Karpas-422 (cell line): ENCODE data around the gene SLC25A12. TPM values are rescaled to one million over a fixed set of nuclear protein-coding genes. Genes with fewer than 3 reads are reported as not detected.
A peak's percentile ranks its signal among the peaks of the same experiment; 100 is the strongest.
"Not testable (repeated sequence)": the region's sequence is repeated elsewhere in the genome, so short reads cannot be mapped to it uniquely, and the experiment has no call there.

Experiments
- DNase-seq: peaks from one replicate; pipeline ENCODE4 v3.0.0-alpha.2; 2015
- H2AFZ ChIP-seq: fragments of 200-600 bp; sonication (generic); 2 replicates; pipeline ENCODE4 v1.6.1; 2014; ENCODE audit warnings: antibody characterized with exemption, low read length, mixed read lengths
- H3K27ac ChIP-seq: fragments of 200-600 bp; sonication (generic); 2 replicates; pipeline ENCODE4 v1.5.1; 2014; ENCODE audit warnings: mild to moderate bottlenecking, low read length, moderate library complexity
- H3K27me3 ChIP-seq: fragments of 200-600 bp; sonication (generic); 2 replicates; pipeline ENCODE4 v1.6.1; 2014; ENCODE audit warnings: low read length, mixed read lengths
- H3K36me3 ChIP-seq: fragments of 200-600 bp; sonication (generic); 2 replicates; pipeline ENCODE4 v1.6.1; 2014; ENCODE audit warnings: low read length, mixed read lengths; ENCODE audit not compliant: insufficient read depth
- H3K4me1 ChIP-seq: fragments of 200-600 bp; sonication (generic); 2 replicates; pipeline ENCODE4 v1.6.1; 2014; ENCODE audit warnings: mild to moderate bottlenecking, low read length, mixed read lengths
- H3K4me2 ChIP-seq: fragments of 200-600 bp; sonication (generic); 2 replicates; pipeline ENCODE4 v1.6.1; 2014; ENCODE audit warnings: low read length, low read depth, mild to moderate bottlenecking; ENCODE audit not compliant: poor library complexity, severe bottlenecking
- H3K4me3 ChIP-seq: fragments of 200-600 bp; sonication (generic); 2 replicates; pipeline ENCODE4 v1.5.1; 2014; ENCODE audit warnings: mild to moderate bottlenecking, antibody characterized with exemption, low read length, mixed read lengths
- H3K79me2 ChIP-seq: fragments of 200-600 bp; sonication (generic); 2 replicates; pipeline ENCODE4 v1.6.1; 2014; ENCODE audit warnings: mild to moderate bottlenecking, low read length, mixed read lengths
- H3K9ac ChIP-seq: fragments of 200-600 bp; sonication (generic); 2 replicates; pipeline ENCODE4 v1.6.0; 2014; ENCODE audit warnings: low read length
- H3K9me2 ChIP-seq: fragments of 200-600 bp; sonication (generic), shearing (Covaris generic); replicated peaks from 2 replicates; pipeline ENCODE4 v1.6.0; 2014; ENCODE audit warnings: mild to moderate bottlenecking, low read length, moderate library complexity; ENCODE audit not compliant: insufficient read depth
- H3K9me3 ChIP-seq: fragments of 300-700, 200-600 bp; sonication (generic); 2 replicates; pipeline ENCODE4 v1.6.1; 2014; ENCODE audit warnings: low read length, mixed read lengths
- H4K20me1 ChIP-seq: fragments of 200-600 bp; sonication (generic); 2 replicates; pipeline ENCODE4 v1.6.1; 2014; ENCODE audit warnings: mild to moderate bottlenecking, antibody characterized with exemption, low read length, low read depth; ENCODE audit not compliant: insufficient read depth
- total RNA-seq: library from RNA; depleted of rRNA; stranded (reverse); fragments of >200 nt; shearing (Covaris generic); gene quantifications from 2 replicates; pipeline ENCODE4 v1.2.3, GENCODE V29; 2014; ENCODE audit warnings: low replicate concordance

Gene SLC25A12
- total RNA-seq, 1 experiment from 2014 or later, result 55.8 TPM

GRCh38 chr2:171814174-171814573 is 79.9 kb downstream of the SLC25A12 start:
- Histone ChIP-seq H3K4me2 (no peak overlapping the region), H3K4me1 (no peaks in the 10 kb centered on the region), H3K36me3 (peaks cover 23% of the 10 kb centered on the region), H3K9ac (no peak overlapping the region), H3K4me3 (no peak overlapping the region), H3K79me2 (peaks cover 22% of the 10 kb centered on the region), H3K27ac (no peak overlapping the region), H3K27me3 (no peaks in the 10 kb centered on the region), H3K9me3 (no peaks in the 10 kb centered on the region), H4K20me1 (no peaks in the 10 kb centered on the region), H3K9me2 (no peaks in the 10 kb centered on the region), H2AFZ (no peak overlapping the region)
- DNase-seq, result no peak

GRCh38 chr2:171813729-171814128 is 80.3 kb downstream of the SLC25A12 start:
- Histone ChIP-seq H3K79me2 (peaks cover 21% of the 10 kb centered on the region), H3K4me2 (no peak overlapping the region), H2AFZ (no peak overlapping the region), H4K20me1 (no peaks in the 10 kb centered on the region), H3K9me3 (no peaks in the 10 kb centered on the region), H3K27me3 (no peaks in the 10 kb centered on the region), H3K4me1 (no peaks in the 10 kb centered on the region), H3K9ac (no peak overlapping the region), H3K9me2 (no peaks in the 10 kb centered on the region), H3K36me3 (peaks cover 24% of the 10 kb centered on the region), H3K27ac (no peak overlapping the region), H3K4me3 (no peak overlapping the region)
- DNase-seq, result no peak

GRCh38 chr2:171813126-171813525 is 80.9 kb downstream of the SLC25A12 start:
- H3K27me3 ChIP-seq, result no peaks in the 10 kb centered on the region
- H3K27ac ChIP-seq, result no peak overlapping the region
- peaks cover 15% of the 10 kb centered on the region for H3K79me2 ChIP-seq
- no peaks in the 10 kb centered on the region for H3K9me3 ChIP-seq
- H2AFZ ChIP-seq, result no peak overlapping the region
- no peaks in the 10 kb centered on the region for H3K9me2 ChIP-seq
- no peaks in the 10 kb centered on the region for H3K4me1 ChIP-seq
- no peak for DNase-seq
- no peak overlapping the region for H3K4me2 ChIP-seq
- peaks cover 21% of the 10 kb centered on the region for H3K36me3 ChIP-seq
- no peak overlapping the region for H3K9ac ChIP-seq
- no peaks in the 10 kb centered on the region for H4K20me1 ChIP-seq
- H3K4me3 ChIP-seq, result no peak overlapping the region

DNA sequence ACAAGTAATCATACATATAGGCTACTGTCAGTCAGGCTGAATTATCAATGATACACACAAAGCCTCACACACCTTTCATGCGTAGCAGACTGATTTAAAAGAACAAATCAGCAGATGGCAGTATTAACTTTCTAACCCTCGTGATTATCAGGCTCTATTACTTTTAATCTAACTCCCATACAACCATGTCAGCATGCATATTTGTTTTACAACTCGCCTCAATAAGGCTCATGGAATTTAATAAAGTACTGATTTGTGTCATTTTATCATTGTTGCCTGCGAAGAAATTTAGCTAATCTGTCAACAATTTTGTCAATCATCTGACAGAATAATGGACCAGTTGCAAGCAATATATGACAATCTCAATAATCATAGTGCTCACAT is 82.8 kb downstream of the SLC25A12 start:
- H2AFZ ChIP-seq, result no peak overlapping the region
- peak; percentile 62 for DNase-seq
- H3K9ac ChIP-seq, result no peak overlapping the region
- no peaks in the 10 kb centered on the region for H3K9me3 ChIP-seq
- H3K27ac ChIP-seq, result no peak overlapping the region
- no peaks in the 10 kb centered on the region for H3K4me1 ChIP-seq
- no peaks in the 10 kb centered on the region for H4K20me1 ChIP-seq
- no peaks in the 10 kb centered on the region for H3K27me3 ChIP-seq
- 0 out of 2 replicates have a peak, but pooled peaks cover 3% of the 10 kb centered on the region for H3K79me2 ChIP-seq
- no peak overlapping the region for H3K4me2 ChIP-seq
- no peak overlapping the region for H3K4me3 ChIP-seq
- H3K9me2 ChIP-seq, result no peaks in the 10 kb centered on the region
- H3K36me3 ChIP-seq, result peaks cover 34% of the 10 kb centered on the region

DNA sequence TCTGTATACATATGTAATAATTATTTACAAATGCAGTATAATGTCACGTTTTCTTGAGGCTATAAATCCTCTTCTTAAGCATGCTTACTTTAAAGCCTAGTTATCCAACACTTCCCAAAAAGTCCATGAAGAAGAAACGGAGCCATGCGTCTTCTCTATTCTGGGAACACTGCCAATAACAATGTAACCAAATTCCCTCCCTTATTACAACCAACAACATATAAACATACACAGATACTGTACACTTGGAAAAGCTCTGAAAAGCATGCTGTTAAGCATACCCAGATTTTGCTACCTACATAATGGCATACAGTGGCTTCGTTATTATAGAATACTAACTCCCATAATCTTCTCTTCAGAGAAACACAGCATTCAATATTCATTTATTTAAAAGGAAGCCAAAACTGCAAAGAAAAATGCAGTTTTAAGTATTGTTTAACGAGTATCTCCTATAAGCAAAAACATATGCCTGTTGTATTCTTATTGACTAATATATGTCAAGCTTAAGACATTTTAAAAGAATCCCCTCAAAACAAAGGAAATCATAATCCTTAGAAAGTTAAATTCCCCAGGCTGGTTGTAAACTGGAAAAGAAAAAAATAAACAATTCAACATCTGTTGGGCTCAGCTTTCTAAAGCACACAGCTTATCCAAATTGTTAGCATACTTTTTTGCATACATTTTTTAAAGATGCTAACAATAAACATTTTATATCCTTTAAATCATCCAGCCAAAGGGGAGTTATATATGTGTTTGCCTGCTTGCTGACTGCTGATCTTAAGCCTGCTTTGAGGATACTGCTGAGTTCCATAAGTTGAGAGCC is 83.4 kb downstream of the SLC25A12 start:
- Histone ChIP-seq H3K27ac (no peak overlapping the region), H3K9ac (no peak overlapping the region), H3K9me3 (no peaks in the 10 kb centered on the region), H3K36me3 (peaks cover 38% of the 10 kb centered on the region), H3K4me3 (no peak overlapping the region), H2AFZ (no peak overlapping the region), H3K27me3 (no peaks in the 10 kb centered on the region), H3K9me2 (no peaks in the 10 kb centered on the region), H3K4me2 (no peak overlapping the region), H4K20me1 (no peaks in the 10 kb centered on the region), H3K4me1 (no peaks in the 10 kb centered on the region), H3K79me2 (0 out of 2 replicates have a peak, but pooled peaks cover 3% of the 10 kb centered on the region)
- no peak for DNase-seq

- H3K36me3 ChIP-seq, result peaks cover 38% of the 10 kb centered on the region
- H3K4me1 ChIP-seq, H3K9me3 ChIP-seq, H3K27me3 ChIP-seq, H3K4me3 ChIP-seq, H3K9me2 ChIP-seq, H3K27ac ChIP-seq, DNase-seq, H4K20me1 ChIP-seq, H2AFZ ChIP-seq, H3K79me2 ChIP-seq, H3K9ac ChIP-seq, H3K4me2 ChIP-seq: not testable (repeated sequence)
Observed at GRCh38 chr2:171808885-171809284, 85.2 kb downstream of the SLC25A12 start.

DNA sequence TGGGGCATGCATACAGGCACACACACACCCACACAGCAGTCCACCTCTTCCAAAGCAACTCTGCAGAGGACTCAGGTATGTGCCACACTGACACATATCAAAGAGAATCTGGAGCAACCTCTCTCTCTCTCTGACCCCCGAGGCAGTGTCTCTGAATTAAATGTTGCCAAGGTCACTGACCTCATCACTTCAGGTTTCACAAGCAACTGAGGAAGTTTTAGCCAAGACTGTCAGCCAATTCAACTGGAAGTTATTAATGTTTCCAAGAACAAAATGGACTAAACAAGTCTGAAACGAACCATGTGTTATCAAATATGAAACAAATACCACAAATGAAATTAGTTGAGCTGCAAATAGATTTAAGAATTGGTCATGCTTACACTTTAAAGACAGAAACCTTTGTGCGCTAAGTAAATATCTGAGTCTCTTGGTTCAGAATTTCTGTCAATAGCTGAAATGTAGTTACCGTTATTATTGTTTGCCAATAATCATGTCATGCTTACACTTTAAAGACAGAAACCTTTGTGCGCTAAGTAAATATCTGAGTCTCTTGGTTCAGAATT is 86.1 kb downstream of the SLC25A12 start:
- 0 out of 2 replicates have a peak, but pooled peaks cover 3% of the 10 kb centered on the region for H3K4me1 ChIP-seq
- no peaks in the 10 kb centered on the region for H3K9me3 ChIP-seq
- no peak overlapping the region for H3K4me3 ChIP-seq
- H3K4me2 ChIP-seq, result no peak overlapping the region
- H4K20me1 ChIP-seq, result no peaks in the 10 kb centered on the region
- H3K27ac ChIP-seq, result no peak overlapping the region
- no peaks in the 10 kb centered on the region for H3K27me3 ChIP-seq
- H2AFZ ChIP-seq, result no peak overlapping the region
- H3K79me2 ChIP-seq, result peaks cover 7% of the 10 kb centered on the region; the same call in 1 of the 2 replicates
- no peaks in the 10 kb centered on the region for H3K9me2 ChIP-seq
- H3K36me3 ChIP-seq, result peaks cover 38% of the 10 kb centered on the region
- H3K9ac ChIP-seq, result no peak overlapping the region
- no peak for DNase-seq

DNA sequence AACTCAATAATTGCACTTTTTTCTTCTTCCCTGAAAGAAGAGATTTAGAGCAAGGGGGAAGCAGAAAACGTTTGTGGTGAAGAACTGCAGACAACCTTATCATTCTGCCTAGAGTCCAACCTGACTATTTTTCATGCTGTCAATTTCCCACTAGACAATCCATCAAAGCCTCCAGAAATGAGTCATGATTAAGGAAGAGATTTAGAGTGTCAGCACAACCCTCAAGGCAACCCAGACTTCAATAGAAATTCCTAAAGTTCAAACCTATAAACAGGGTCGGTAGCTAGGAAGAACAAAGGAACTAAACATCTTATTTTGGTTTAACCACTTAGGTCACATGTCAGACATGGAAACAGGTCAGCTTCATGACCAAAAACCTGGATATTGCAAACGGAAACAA is 86.9 kb downstream of the SLC25A12 start:
- Histone ChIP-seq H3K36me3 (peaks cover 38% of the 10 kb centered on the region), H3K9ac (no peak overlapping the region), H3K27me3 (no peaks in the 10 kb centered on the region), H3K27ac (no peak overlapping the region), H4K20me1 (no peaks in the 10 kb centered on the region), H3K4me3 (no peak overlapping the region), H3K9me2 (no peaks in the 10 kb centered on the region), H3K4me2 (no peak overlapping the region), H2AFZ (no peak overlapping the region), H3K4me1 (0 out of 2 replicates have a peak, but pooled peaks cover 3% of the 10 kb centered on the region), H3K9me3 (no peaks in the 10 kb centered on the region), H3K79me2 (peaks cover 10% of the 10 kb centered on the region; the same call in 1 of the 2 replicates)
- DNase-seq, result no peak
